Measurements from ENCODE around the gene UBE2N. TPM values are rescaled to one million over a fixed set of nuclear protein-coding genes. Genes with fewer than 3 reads are reported as not detected.

The UBE2N gene
- total RNA-seq (10 to 100 TPM; 66.3 to 81.7 (median 79.2) TPM), total RNA-seq (63.9 to 238 (median 91.8) reads per million in 29 experiments)
- 66.9 TPM for total RNA-seq (2013)

- WGBS (ENCODE audit: insufficient coverage), result under 1% methylated on average over 105 of the region's 105 CpGs
- H3K27ac Mint-ChIP-seq, result peak within 1 kb of the TSS; percentile 97 to 98
- ATAC-seq (replicated peaks in 1 of 4), result peak; percentile 85 to 87 (median 86)
- H3K27me3 Mint-ChIP-seq, result no peaks in the 10 kb centered on the region
- H3K36me3 Mint-ChIP-seq, result no peaks in the 10 kb centered on the region
- no peaks in the 10 kb centered on the region for H3K9me3 Mint-ChIP-seq
- DNase-seq, result peak; percentile 91 to 98 (median 96)
- no peaks in the 10 kb centered on the region for H3K36me3 ChIP-seq (ENCODE audit: control insufficient read depth in 2 of 2, extremely low read depth in 1 of 2, insufficient read depth in 1 of 2, low read length in 1 of 2)
- H3K9me3 ChIP-seq, result no peaks in the 10 kb centered on the region
- CTCF ChIA-PET, result interaction anchor here in 1 of 2 donors (0.6 to 1.6 kb wide), 7 partner anchors 22 to 660 kb away, joined by 3 to 10 read pairs (median 3); partner anchors contain the start of gene EEA1
- H3K4me3 Mint-ChIP-seq, result peak within 1 kb of the TSS; percentile 93 to 96 (median 95)
- POLR2A ChIA-PET, result interaction anchor here in 1 of 2 donors (0.5 to 1.9 kb wide), 5 partner anchors 19 to 537 kb away, joined by 3 to 9 read pairs (median 4); partner anchors contain the start of gene MRPL42
- peak within 1 kb of the TSS; percentile 68 to 92 for H3K4me3 ChIP-seq (ENCODE audit: control insufficient read depth in 1 of 2, extremely low read depth in 1 of 2, low read length in 1 of 2)
- no peaks in the 10 kb centered on the region for H3K27me3 ChIP-seq (replicated peaks in 1 of 2; ENCODE audit: control insufficient read depth in 2 of 2, extremely low read depth in 1 of 2, insufficient read depth in 2 of 2, low read length in 1 of 2)
- peaks cover 31 to 34% of the 10 kb centered on the region in 2 experiments for H3K4me1 ChIP-seq (ENCODE audit: control insufficient read depth in 1 of 2, extremely low read depth in 1 of 2, insufficient read depth in 2 of 2, low read length in 2 of 2)
- peak within 1 kb of the TSS; percentile 94 for H3K27ac ChIP-seq (ENCODE audit: low read length)
- H3K4me1 Mint-ChIP-seq, result peaks cover 49 to 54% (median 51%) of the 10 kb centered on the region in 3 donors
Observed at GRCh38 chr12:93441617-93442410, at the start of gene UBE2N. TSS of gene UBE2N (minus strand) at chr12:93441947. CDS start at chr12:93441884, 63 bp downstream.

- 91% methylated on average over 3 of the region's 8 CpGs for WGBS (ENCODE audit: insufficient coverage)
- Mint-ChIP-seq H3K36me3 (peaks cover 22% of the 10 kb centered on the region), H3K27ac (no peak overlapping the region), H3K4me3 (no peak overlapping the region), H3K4me1 (peaks cover 0 to 7% (median 0%) of the 10 kb centered on the region in 3 donors), H3K9me3 (no peaks in the 10 kb centered on the region), H3K27me3 (no peaks in the 10 kb centered on the region)
- ATAC-seq (replicated peaks in 1 of 4), result no peak
- no peak overlapping the region for H3K4me3 ChIP-seq (ENCODE audit: control insufficient read depth in 1 of 2, extremely low read depth in 1 of 2, low read length in 1 of 2)
- CTCF ChIA-PET, result interaction anchor here (0.5 to 1.5 kb wide), 7 partner anchors 12 to 610 kb away, joined by 3 to 9 read pairs (median 3); partner anchors contain the start of gene MRPL42 (in 2 of the 2)
- no peaks in the 10 kb centered on the region for H3K27me3 ChIP-seq (replicated peaks in 1 of 2; ENCODE audit: control insufficient read depth in 2 of 2, extremely low read depth in 1 of 2, insufficient read depth in 2 of 2, low read length in 1 of 2)
- peaks cover 0 to 75% of the 10 kb centered on the region in 2 donors for H3K36me3 ChIP-seq (ENCODE audit: control insufficient read depth in 2 of 2, extremely low read depth in 1 of 2, insufficient read depth in 1 of 2, low read length in 1 of 2)
- H3K4me1 ChIP-seq (ENCODE audit: control insufficient read depth in 1 of 2, extremely low read depth in 1 of 2, insufficient read depth in 2 of 2, low read length in 2 of 2), result no peaks in the 10 kb centered on the region
- DNase-seq, result no peak
- no peaks in the 10 kb centered on the region for H3K9me3 ChIP-seq
- H3K27ac ChIP-seq (ENCODE audit: low read length), result no peak overlapping the region
- POLR2A ChIA-PET, result interaction anchor here in 1 of 2 donors (0.6 kb wide), 1 partner anchor 18 kb away, joined by 4 read pairs; no protein-coding TSS in a partner anchor
Observed at GRCh38 chr12:93484315-93484981, 42.7 kb upstream of the UBE2N start.

- Histone ChIP-seq H3K27me3 (replicated peaks in 1 of 2; ENCODE audit: control insufficient read depth in 2 of 2, extremely low read depth in 1 of 2, insufficient read depth in 2 of 2, low read length in 1 of 2) (no peaks in the 10 kb centered on the region), H3K9me3 (no peaks in the 10 kb centered on the region), H3K36me3 (ENCODE audit: control insufficient read depth in 2 of 2, extremely low read depth in 1 of 2, insufficient read depth in 1 of 2, low read length in 1 of 2) (peaks cover 4 to 68% of the 10 kb centered on the region in 2 donors), H3K27ac (ENCODE audit: low read length) (no peak overlapping the region), H3K4me1 (ENCODE audit: control insufficient read depth in 1 of 2, extremely low read depth in 1 of 2, insufficient read depth in 2 of 2, low read length in 2 of 2) (no peaks in the 10 kb centered on the region), H3K4me3 (ENCODE audit: control insufficient read depth in 1 of 2, extremely low read depth in 1 of 2, low read length in 1 of 2) (no peak overlapping the region)
- Mint-ChIP-seq H3K27me3 (no peaks in the 10 kb centered on the region), H3K9me3 (no peaks in the 10 kb centered on the region), H3K4me3 (no peak overlapping the region), H3K4me1 (peaks cover 0 to 4% (median 0%) of the 10 kb centered on the region in 3 donors), H3K27ac (no peak overlapping the region), H3K36me3 (peaks cover 15% of the 10 kb centered on the region)
- WGBS (ENCODE audit: insufficient coverage), result no CpG with 5 or more reads among the region's 4 CpGs
- no peak for DNase-seq
- no peak for ATAC-seq (replicated peaks in 1 of 4)
- POLR2A ChIA-PET, result interaction anchor here in 1 of 2 donors (0.6 to 0.7 kb wide), 2 partner anchors 19 to 130 kb away, joined by 4 to 5 read pairs; no protein-coding TSS in a partner anchor
- CTCF ChIA-PET, result interaction anchor here (0.9 to 1.5 kb wide), 4 partner anchors 13 to 618 kb away, joined by 3 to 9 read pairs (median 3); partner anchors contain the start of gene MRPL42 (in 1 of the 2)
Observed at GRCh38 chr12:93483151-93483807, 41.5 kb upstream of the UBE2N start.

- Mint-ChIP-seq H3K36me3 (peaks cover 14% of the 10 kb centered on the region), H3K9me3 (no peaks in the 10 kb centered on the region), H3K27me3 (no peaks in the 10 kb centered on the region), H3K4me1 (peaks cover 0 to 4% (median 0%) of the 10 kb centered on the region in 3 donors), H3K27ac (no peak overlapping the region), H3K4me3 (no peak overlapping the region)
- Histone ChIP-seq H3K4me3 (ENCODE audit: control insufficient read depth in 1 of 2, extremely low read depth in 1 of 2, low read length in 1 of 2) (no peak overlapping the region), H3K36me3 (ENCODE audit: control insufficient read depth in 2 of 2, extremely low read depth in 1 of 2, insufficient read depth in 1 of 2, low read length in 1 of 2) (peaks cover 4 to 64% of the 10 kb centered on the region in 2 donors), H3K27ac (ENCODE audit: low read length) (no peak overlapping the region), H3K4me1 (ENCODE audit: control insufficient read depth in 1 of 2, extremely low read depth in 1 of 2, insufficient read depth in 2 of 2, low read length in 2 of 2) (no peaks in the 10 kb centered on the region), H3K27me3 (replicated peaks in 1 of 2; ENCODE audit: control insufficient read depth in 2 of 2, extremely low read depth in 1 of 2, insufficient read depth in 2 of 2, low read length in 1 of 2) (no peaks in the 10 kb centered on the region), H3K9me3 (no peaks in the 10 kb centered on the region)
- ATAC-seq (replicated peaks in 1 of 4), result no peak
- POLR2A ChIA-PET, result interaction anchor here (0.7 kb wide), 2 partner anchors 129 to 685 kb away, joined by 4 to 5 read pairs; no protein-coding TSS in a partner anchor
- 100% methylated on average over 2 of the region's 5 CpGs for WGBS (ENCODE audit: insufficient coverage)
- DNase-seq, result no peak
- CTCF ChIA-PET, result interaction anchor here (0.9 to 1.5 kb wide), 2 partner anchors 13 to 618 kb away, joined by 3 read pairs; no protein-coding TSS in a partner anchor
Observed at GRCh38 chr12:93482721-93483120, 41.0 kb upstream of the UBE2N start.

- ChIA-PET CTCF (interaction anchor here (0.6 to 2.3 kb wide), 3 partner anchors 93 to 1389 kb away, joined by 4 to 6 read pairs (median 6); no protein-coding TSS in a partner anchor), POLR2A (no interaction called here)
- Mint-ChIP-seq H3K27me3 (no peaks in the 10 kb centered on the region), H3K9me3 (no peaks in the 10 kb centered on the region), H3K36me3 (peaks cover 19% of the 10 kb centered on the region), H3K4me1 (peaks cover 7 to 10% (median 7%) of the 10 kb centered on the region in 3 donors), H3K27ac (no peak overlapping the region), H3K4me3 (no peak overlapping the region)
- ATAC-seq (replicated peaks in 1 of 4), result no peak
- DNase-seq, result no peak
- Histone ChIP-seq H3K27me3 (replicated peaks in 1 of 2; ENCODE audit: control insufficient read depth in 2 of 2, extremely low read depth in 1 of 2, insufficient read depth in 2 of 2, low read length in 1 of 2) (no peaks in the 10 kb centered on the region), H3K4me3 (ENCODE audit: control insufficient read depth in 1 of 2, extremely low read depth in 1 of 2, low read length in 1 of 2) (no peak overlapping the region), H3K27ac (ENCODE audit: low read length) (no peak overlapping the region), H3K4me1 (ENCODE audit: control insufficient read depth in 1 of 2, extremely low read depth in 1 of 2, insufficient read depth in 2 of 2, low read length in 2 of 2) (peaks cover 0 to 2% of the 10 kb centered on the region in 2 experiments), H3K9me3 (no peaks in the 10 kb centered on the region), H3K36me3 (ENCODE audit: control insufficient read depth in 2 of 2, extremely low read depth in 1 of 2, insufficient read depth in 1 of 2, low read length in 1 of 2) (peaks cover 4 to 46% of the 10 kb centered on the region in 2 donors)
Observed at GRCh38 chr12:93476555-93476954, 34.8 kb upstream of the UBE2N start.

All from T-cell (primary cell).